CD1c-positive myeloid dendritic cell (primary cell): ENCODE results near the gene S100A12.

Experiments used
- DNase-seq: peaks from one replicate; pipeline ENCODE4 v3.0.0-alpha.2; 2016; ENCODE audit errors: extremely low spot score

Gene S100A12

DNA sequence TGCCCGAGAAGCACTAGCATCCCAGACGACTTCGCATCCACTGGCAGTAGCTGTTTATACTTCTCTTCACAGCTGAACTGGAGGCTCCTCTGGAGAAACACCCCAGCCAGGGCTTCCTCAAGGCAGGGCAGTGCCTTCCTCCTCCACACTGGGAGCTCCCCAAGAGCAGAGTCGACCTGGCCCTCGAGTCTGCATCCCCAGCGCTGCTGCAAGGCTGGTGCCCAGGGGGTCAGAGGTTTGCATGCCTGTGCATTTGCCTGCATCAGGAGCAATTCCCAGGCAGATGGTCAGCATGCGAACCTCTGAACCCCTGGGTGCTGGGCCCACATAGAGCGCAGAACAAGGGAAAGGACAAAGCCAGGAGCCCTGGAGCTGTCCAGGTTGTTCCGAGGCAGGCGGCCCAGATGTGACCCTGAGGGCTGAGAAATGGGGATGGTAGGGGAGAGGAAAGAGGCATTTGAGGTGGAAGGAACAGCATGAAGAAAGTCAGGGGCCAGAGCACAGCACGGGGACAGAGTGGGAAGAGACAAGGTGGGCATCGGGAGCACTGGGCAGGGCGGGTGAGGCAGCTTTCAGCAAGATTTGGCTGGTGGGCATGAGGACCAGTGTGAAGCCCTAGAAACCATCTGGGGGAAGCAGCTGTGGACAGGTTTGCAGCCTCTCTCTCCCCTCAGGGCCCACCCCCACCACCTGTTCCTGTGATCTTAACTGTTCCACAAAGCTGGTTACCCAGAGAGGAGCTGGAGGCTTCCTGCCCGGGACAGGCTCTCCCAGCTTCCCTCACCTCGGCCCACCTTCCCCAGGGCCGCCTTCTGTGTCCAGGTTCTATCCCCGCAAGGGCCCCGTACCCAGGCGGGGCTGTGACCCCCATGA lies 21.9 kb upstream of the S100A12 start:
- no peak for DNase-seq

DNA sequence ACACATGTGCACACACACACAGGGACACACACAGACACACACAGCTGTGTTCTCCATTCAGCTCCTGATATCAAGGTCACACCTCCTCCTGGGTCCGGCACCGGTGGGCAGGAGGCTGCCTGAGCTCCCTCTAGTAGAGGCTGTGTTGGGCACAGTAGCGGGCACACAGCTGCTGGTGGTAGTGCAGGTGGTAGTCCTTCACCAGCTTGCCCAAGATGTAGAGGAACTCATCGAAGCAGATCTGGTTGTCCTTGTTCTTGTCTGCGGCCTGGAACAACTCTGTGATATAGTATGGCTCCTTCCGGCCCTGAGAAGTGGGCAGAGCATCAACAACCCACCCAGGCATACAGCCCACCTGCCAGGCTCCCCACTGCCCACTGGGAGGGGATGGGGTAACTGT lies 21.0 kb upstream of the S100A12 start:
- no peak for DNase-seq

DNA sequence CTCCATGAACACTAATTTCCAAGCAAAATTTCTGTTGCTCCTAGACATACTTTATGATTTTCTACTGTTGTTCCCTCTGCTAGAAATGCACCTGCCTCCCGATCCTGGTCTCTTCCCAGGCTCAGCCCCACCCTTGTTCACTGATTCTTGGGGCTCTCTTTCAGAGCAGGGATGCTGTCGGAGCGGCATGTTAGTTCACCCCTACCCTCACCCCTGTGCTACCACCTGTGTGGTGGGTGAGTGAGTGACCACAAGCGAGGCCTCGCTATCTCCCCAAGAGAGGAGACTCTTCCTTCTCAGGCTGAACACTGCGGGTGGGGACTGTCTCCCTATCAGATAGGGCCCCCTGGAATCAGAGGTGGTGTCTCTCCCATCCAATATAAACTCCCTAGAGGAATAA lies 20.4 kb upstream of the S100A12 start:
- DNase-seq, result no peak

DNA sequence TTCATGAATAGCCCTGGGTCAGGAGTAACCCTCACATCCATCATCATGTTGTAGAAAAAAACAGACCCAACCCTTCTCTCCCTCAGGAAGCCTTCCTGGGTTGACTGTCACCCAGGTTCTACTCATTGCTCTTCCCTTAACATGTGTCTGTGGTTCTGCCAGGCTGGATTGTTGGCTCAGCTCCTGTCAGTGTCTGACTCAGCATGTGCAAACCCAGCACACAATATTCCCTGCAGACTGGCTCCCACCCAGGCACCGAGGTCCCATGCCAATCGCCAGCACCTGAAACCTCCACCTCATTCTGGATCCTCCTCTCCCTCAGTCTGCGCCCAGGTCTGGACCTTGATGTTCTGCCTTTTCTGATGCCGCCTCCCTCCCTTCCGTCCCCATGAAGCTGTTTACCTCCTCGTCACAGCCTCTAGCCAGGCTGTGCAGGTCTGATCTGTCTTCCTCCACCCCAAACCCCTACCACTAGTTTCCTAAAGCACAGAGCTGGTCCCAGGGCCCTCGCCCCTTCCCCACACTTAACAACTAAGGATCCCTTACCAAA lies 19.8 kb upstream of the S100A12 start:
- DNase-seq, result no peak

DNA sequence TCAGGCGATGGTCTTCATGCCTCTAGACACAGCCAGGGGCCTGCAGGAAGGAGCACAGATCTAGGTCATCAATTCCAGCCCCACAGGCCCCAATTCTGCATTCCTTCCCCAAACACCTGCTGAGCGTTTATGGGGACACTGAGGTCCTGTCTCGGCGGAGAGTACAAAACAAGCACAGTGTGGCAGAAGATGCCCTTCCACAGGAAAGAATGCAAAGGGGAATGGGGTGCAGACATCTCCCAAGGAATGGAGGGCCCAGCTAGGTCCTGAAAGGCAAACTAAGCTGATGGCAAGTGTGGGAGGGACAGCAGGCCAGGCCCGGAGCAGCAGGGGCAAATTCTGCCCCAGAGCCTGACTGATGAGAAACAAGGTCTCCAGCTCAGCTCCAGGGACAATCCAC lies 19.0 kb upstream of the S100A12 start:
- DNase-seq, result no peak

DNA sequence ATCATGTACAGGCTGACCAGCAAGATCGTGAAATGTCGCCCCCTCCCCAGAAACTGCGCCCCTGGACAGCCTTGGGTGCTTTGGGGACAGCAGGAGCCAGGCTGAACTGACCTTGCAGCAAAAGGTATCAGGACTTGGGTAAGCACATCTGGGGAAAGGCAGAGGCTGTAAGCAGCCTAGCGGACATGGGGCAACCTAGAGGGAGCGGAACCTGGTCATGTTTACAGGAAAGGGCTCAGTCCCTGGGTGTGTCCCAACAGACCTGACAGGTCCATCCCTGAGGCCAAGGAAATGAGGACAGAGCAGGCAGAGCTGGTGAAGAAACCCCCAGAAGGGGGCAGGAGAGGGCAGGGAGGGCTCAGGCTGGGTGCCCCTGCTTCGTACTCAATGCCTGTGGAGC lies 18.5 kb upstream of the S100A12 start:
- DNase-seq, result no peak

DNA sequence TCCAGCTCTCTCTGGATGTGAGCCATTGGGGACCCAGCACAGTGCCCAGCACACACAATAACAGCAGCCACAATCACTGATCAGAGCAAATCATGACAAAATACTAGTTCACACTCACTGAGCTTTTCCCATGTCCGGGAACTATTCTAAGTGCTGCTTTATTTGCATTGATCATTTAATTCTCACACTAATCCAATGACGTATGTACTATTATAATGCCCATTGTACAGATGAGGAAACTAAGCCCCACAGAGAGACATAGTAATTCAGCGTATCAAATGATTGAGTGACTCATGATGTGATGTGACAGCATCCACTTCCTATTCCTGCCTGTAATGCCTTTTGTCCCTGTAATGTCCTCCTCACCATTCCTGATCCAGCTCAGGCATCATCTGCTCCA lies 17.4 kb upstream of the S100A12 start:
- DNase-seq, result no peak

DNA sequence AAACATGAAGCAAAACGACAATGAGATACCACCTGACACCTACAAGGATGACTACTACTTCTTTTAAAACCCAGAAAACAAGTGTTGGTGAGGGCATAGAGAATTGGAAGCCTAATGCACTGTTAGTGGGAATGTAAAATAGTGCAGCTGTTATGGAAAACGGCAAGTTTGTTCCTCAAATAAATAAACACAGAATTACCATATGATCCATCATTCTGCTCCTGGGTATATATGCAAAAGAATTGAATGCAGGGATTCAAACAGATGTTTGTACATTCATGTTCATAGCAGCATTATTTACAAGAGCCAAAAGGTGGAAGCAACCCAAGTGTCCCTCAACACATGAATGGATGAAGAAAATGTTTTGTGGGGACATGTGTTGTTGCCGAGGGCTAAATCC lies 16.8 kb upstream of the S100A12 start:
- no peak for DNase-seq

DNA sequence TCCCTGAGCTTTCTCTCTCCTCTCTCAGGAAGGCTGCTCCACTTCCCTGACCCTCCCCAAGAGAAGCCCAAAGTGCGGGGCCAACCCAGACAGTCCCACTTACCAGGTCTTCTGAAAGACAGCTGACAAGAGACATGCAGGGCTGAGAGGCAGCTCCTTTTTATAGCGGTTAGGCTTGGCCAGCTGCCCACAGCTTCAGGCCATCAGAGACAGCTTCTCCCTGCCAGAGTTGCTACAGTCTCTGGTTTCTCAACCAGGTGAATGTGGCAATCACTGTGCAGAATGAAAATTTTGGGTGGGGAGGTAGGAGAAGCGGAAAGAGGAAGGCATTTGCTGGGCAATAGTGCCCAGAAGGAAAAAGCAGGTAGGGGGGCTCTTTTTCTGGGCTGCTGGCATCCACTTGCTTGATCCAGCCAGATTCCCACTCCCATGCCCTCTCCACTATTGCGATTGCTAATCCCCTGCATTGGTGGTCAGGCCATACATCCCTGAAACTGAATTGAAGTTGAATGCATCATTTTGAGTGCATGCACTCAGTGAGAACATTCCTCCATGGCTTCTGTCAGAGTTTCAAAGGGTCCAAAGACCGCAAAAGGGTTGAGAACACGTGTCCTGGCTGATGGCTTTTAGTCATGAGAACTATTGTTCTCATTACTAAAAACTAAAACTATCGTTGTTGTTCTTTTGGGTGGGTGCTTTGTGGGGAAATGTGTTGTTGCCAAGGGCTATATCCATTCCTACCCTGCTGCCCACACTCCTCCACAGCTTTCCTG lies 15.7 kb upstream of the S100A12 start, which contains the start of gene S100A8:
S100A8 (minus strand) TSS at position 136 of the 773 bp plus-strand sequence. CDS start 538 bp downstream, outside the sequence.
- DNase-seq, result peak; percentile 58

DNA sequence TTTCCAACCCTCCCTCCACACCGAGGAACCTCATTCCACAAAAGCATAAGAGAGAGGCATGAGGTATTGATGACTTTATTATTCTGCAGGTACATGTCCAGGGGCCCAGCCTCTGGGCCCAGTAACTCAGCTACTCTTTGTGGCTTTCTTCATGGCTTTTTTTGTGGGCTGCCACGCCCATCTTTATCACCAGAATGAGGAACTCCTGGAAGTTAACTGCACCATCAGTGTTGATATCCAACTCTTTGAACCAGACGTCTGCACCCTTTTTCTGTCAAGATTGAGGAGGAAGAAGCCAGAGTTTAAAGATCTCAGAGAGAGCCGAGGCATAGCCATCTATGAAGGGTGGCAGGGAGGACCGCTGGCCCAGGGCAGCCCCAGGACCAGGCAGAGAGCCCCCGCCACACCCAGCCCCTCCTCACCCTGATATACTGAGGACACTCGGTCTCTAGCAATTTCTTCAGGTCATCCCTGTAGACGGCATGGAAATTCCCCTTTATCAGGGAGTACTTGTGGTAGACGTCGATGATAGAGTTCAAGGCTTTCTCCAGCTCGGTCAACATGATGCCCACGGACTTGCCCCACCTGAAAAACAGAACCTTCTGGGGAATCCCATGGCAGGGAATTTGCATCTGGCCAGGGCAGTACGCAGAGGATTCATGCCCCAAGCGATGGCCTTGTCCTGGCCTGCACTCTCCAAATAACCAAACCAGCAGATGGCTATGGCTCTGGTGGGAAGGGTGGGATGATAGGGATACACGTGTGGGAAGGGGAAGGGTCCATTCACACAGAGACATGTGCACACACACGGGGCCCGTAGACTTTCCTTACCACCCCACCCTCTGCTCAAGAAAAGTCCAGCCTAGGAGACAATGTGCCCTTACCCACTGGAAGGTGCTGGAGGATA lies 14.8 kb upstream of the S100A12 start:
- DNase-seq, result peak; percentile 53

DNA sequence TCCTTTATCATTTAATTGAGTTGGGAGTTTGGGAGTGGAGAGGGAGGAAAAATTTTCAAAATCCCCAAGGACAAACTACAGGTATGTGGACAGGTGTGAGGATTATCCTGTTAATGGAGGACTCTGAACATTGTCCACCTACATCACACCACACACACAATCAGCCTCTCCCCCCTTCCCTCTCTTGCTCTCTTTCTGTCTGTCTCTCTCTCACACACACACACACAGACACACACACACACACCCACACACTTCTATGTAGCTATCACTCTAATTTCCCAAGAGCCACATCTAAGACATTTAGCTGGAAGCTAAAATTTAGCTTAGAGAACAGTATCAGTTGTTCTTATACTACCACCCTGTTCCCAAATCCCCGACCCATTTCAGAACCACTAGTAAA lies 14.0 kb upstream of the S100A12 start:
- no peak for DNase-seq

DNA sequence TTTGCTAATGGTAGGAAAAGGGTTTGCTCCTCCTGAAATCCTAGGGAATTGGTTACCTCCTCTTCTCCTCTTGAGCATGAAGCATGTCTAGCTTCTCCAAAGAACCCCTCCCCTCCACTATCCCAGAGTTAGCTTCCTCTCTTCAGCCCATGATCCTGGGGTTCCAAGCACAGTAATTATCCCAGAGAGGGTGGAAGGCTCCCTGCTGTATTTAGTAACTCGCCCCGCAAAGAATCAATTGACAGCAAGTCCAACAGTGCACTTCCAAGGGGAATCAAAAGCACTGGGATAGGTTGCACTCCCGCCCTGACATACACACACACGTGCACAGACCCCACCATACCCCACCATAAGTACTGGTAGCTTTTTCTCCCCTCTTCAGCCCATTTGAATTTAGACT lies 12.4 kb upstream of the S100A12 start:
- no peak for DNase-seq

DNA sequence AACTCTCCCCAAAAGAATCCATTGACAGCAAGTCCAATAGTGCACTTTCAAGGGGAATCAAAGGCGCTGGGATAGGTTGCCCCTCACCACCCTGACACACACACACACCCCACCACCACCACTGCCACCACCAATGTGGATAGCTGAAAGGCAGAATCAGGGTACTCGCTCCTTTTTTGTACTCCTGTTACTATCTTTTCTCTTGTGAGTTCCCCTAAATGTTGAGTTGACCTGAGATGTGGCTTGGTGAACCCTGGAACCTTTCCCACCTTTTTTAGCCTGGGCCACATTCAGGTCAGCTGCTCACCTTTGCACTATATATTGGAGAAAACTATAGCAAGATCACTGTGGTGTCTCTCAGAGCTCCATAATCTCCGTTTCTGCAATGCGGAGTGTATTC lies 11.6 kb upstream of the S100A12 start:
- DNase-seq, result no peak

DNA sequence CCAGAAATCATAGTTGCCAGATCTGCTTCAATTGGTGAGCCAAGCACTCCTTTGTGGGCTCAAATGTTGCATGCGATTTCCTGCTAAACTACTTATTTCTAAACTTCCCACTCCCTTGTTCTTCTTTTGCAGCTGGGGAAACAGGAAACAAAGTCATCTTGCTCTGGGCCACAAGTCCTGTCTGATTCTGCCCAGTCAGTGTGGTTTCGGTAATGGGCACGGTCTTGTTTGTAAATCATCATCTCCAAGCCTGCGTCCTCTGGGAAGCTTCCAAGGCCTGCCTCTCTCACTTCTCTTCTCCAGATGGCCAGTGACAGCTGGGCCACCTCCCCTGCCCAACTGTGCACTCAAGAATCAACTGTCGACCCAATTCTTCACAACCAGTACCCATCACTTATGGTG lies 11.1 kb upstream of the S100A12 start:
- DNase-seq, result peak; percentile 81

DNA sequence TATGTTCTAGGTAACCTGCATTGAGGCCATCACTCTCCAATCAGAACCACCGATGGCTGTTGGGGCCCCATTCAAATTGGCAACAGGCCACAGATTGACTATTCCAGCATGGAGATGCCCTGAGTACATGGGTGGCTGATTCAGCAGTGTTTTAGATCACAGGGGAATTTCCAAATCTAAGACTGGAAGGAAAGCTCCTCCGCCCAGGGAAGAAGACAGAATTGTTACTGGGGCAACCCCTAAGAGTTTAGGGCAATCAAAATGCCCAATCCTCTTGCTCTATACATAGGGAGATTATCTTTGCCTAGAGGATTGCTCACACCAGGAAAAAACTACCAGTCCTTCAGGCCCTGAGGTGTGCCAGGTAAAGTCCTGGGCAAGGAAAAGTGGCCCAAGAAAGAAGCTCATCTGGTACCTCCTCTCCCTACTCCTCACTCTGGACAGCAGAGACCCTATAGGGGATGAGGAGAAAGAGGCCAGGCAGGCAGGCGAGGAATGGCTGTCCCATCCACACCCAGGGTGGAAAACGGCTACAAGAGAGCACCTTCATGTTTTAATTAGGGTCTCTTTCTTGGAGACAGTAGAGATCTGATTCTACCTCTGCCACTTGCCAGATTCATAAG lies 9.6 kb upstream of the S100A12 start:
- no peak for DNase-seq

DNA sequence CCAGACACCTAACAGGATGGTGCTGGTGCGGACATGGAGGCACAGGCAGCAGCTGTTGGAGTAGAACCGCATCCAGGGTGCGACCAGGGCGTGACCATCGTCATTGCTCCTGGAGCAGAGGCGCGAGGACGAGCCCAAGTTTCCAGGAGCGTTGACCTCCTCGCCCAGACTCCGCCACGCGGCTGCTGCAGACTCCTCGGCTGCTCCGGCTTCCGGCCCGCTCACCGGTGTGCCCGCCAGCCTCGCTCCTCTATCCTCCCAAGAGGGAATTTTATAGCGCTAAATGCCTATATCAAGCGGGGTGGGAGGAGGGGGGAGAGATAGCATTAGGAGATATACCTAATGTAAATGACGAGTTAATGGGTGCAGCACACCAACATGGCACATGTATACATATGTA lies 5.3 kb upstream of the S100A12 start:
- no peak for DNase-seq

DNA sequence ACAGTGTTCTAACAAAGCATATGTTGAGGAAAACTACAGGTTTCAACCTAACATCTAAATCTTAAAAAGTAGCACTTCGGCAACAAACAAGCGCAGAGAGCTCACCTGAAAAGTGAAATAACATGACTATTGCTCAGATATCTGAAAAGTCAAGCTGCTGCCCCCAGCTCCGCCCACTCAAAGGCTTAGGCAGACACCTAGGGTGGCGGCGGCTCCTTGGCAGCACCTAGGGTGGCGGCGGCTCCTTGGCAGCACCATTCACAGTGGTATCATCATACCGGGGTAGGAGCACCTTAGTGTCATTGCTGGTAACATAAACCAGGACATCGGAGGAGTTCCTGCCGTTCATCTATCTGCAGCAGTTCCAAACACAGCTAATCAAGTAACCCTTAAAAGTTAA lies 4.2 kb upstream of the S100A12 start:
- no peak for DNase-seq

DNA sequence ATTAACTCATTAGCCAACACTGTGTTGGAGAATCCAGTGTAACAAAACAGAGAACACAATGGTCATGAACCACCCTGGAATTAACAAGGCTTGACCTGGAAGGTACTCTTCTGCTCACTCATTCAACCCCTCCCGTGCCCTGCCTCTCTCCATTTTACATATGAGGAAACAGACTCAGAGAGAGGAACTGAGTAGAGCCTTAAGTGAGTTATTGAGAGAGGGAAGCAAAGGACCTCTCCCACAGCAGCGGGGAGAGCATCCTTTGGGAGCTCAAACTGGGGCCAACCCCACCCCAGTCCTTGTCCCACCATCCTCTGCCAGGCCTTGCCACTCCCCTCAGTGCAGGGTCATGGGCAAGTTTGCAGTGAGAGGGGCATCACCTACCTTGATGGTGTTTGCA lies 1.4 kb downstream of the S100A12 start:
- peak; percentile 64 for DNase-seq

DNA sequence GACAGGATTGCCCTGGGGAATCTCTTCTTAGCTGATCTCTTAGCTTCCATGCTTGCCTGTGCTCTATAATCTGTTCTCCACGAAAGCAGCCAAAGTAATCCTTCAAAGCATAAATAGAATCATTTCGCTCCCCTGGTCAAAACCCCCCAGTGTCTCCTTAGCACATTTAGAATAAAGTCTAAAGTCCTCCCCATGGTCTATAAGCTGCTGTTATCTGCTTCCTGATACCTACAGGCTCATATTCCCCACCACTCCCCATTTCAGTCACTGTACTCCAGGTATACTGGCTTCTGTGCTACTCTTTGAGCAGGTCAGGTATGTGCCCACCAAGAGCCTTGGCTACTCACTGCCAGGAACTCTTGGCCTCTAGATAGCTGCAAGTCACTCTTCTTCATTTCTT lies 2.9 kb downstream of the S100A12 start:
- no peak for DNase-seq

DNA sequence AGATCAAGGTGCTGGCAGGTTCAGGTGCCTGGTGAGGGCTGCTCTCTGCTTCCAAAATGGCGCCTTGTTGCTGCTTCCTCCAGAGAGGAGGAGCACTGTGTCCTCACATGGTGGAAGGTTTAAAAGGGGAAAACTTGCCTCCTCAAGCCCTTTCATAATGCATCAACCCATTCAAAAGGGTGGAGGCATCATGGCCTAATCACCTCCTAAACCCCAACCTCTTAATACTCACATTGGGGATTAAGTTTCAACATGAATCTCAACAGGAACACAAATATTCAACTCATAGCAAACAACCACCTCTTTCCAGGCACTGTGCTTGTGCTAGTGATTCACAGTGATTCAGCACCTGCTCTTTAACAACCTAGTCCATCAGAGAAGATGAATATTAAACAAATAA lies 4.2 kb downstream of the S100A12 start:
- no peak for DNase-seq

DNA sequence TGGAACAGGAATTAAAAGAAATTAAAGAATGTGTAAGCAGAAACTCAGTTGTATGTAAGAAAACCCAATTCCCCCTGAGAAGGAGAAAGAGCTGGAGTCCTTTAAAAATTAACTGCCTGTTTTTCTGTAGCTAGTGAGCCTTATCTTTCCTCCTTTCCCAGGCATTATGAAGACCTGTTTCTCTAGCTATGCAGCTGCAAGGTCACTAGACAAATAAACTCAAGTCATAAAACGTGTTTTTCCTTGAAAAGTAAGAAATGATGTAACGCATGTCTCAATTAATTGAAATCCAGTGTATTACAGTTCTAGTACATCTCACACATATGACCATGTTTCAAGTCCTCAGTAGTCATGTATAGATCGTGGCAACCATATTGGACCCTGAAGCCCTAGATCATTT lies 5.3 kb downstream of the S100A12 start:
- DNase-seq, result no peak
